ENCODE measurements around the gene DDX31. TPM values are rescaled to one million over a fixed set of nuclear protein-coding genes. Genes with fewer than 3 reads are reported as not detected.
A peak's percentile ranks its signal among the peaks of the same experiment; 100 is the strongest.
"Not testable (repeated sequence)": the region's sequence is repeated elsewhere in the genome, so short reads cannot be mapped to it uniquely, and the experiment has no call there.

DDX31 gene
- total RNA-seq (9.9 TPM), polyA plus RNA-seq (11.8 TPM)
- long read RNA-seq, donor 1: 0 reads
- long read RNA-seq, donor 2: 0 reads
- long read RNA-seq, donor 3, full-length matches to known transcripts: 2 of 2 reads
- long read RNA-seq, donor 3, partial matches to known transcripts: 0 of 2 reads
- long read RNA-seq, donor 3, other reads (novel, unspliced or antisense): 0 of 2 reads
- long read RNA-seq, donor 4: 0 reads
- long read RNA-seq, donor 5, full-length matches to known transcripts: 4 of 4 reads
- long read RNA-seq, donor 5, partial matches to known transcripts: 0 of 4 reads
- long read RNA-seq, donor 5, other reads (novel, unspliced or antisense): 0 of 4 reads
- long read RNA-seq, donor 6, full-length matches to known transcripts: 1 of 1 reads
- long read RNA-seq, donor 6, partial matches to known transcripts: 0 of 1 reads
- long read RNA-seq, donor 6, other reads (novel, unspliced or antisense): 0 of 1 reads
- long read RNA-seq, donor 7, full-length matches to known transcripts: 5 of 5 reads
- long read RNA-seq, donor 7, partial matches to known transcripts: 0 of 5 reads
- long read RNA-seq, donor 7, other reads (novel, unspliced or antisense): 0 of 5 reads
- long read RNA-seq, donor 8: 0 reads
- long read RNA-seq, donor 9, full-length matches to known transcripts: 2 of 2 reads
- long read RNA-seq, donor 9, partial matches to known transcripts: 0 of 2 reads
- long read RNA-seq, donor 9, other reads (novel, unspliced or antisense): 0 of 2 reads
- long read RNA-seq, donor 10: 0 reads

- Histone ChIP-seq H3K4me3 (ENCODE audit: low read length in 2 of 2) (peak within 1 kb of the TSS; percentile 60 to 87), H3K27me3 (ENCODE audit: control insufficient read depth in 2 of 2, insufficient read depth in 1 of 2, low read length in 1 of 2) (no peaks in the 10 kb centered on the region), H3K36me3 (ENCODE audit: control insufficient read depth in 2 of 2, insufficient read depth in 2 of 2, low read length in 1 of 2) (peaks cover 0 to 2% of the 10 kb centered on the region in 2 donors), H3K27ac (ENCODE audit: low read depth in 1 of 2, low read length in 1 of 2) (peak within 1 kb of the TSS; percentile 84 to 93), H3K4me1 (ENCODE audit: control insufficient read depth in 2 of 2, insufficient read depth in 2 of 2, low read length in 2 of 2) (peaks cover 15 to 18% of the 10 kb centered on the region in 2 donors), H3K9me3 (ENCODE audit: control insufficient read depth in 2 of 2, insufficient read depth in 1 of 2, low read length in 1 of 2) (peaks cover 0 to 3% of the 10 kb centered on the region in 2 donors)
- DNase-seq (ENCODE audit: low read depth in 6 of 9, low spot score in 9 of 9): peak; percentile 54 to 93 (median 85)
- under 1% methylated on average over 77 of the region's 77 CpGs for WGBS
Observed at GRCh38 chr9:132669698-132670456, at the start of gene DDX31. Gene DDX31, minus strand, starts transcription at chr9:132669983. Its CDS starts 49 bp downstream, at chr9:132669934.

- not testable (repeated sequence) for H3K4me1 ChIP-seq (ENCODE audit: control insufficient read depth in 2 of 2, insufficient read depth in 2 of 2, low read length in 2 of 2); H3K27ac ChIP-seq (ENCODE audit: low read depth in 1 of 2, low read length in 1 of 2); H3K9me3 ChIP-seq (ENCODE audit: control insufficient read depth in 2 of 2, insufficient read depth in 1 of 2, low read length in 1 of 2); H3K4me3 ChIP-seq (ENCODE audit: low read length in 2 of 2); H3K36me3 ChIP-seq (ENCODE audit: control insufficient read depth in 2 of 2, insufficient read depth in 2 of 2, low read length in 1 of 2)
- peaks cover 0 to 20% of the 10 kb centered on the region in 2 donors for H3K27me3 ChIP-seq (ENCODE audit: control insufficient read depth in 2 of 2, insufficient read depth in 1 of 2, low read length in 1 of 2)
- DNase-seq (ENCODE audit: low read depth in 6 of 9, low spot score in 9 of 9): peak in 1 of 9 donors; percentile 7
- WGBS: 50% methylated on average over 8 of the region's 8 CpGs
Observed at GRCh38 chr9:132718381-132718928, 48.7 kb upstream of the DDX31 start.

- Histone ChIP-seq H3K36me3 (ENCODE audit: control insufficient read depth in 2 of 2, insufficient read depth in 2 of 2, low read length in 1 of 2) (no peaks in the 10 kb centered on the region), H3K27me3 (ENCODE audit: control insufficient read depth in 2 of 2, insufficient read depth in 1 of 2, low read length in 1 of 2) (peaks cover 0 to 20% of the 10 kb centered on the region in 2 donors), H3K9me3 (ENCODE audit: control insufficient read depth in 2 of 2, insufficient read depth in 1 of 2, low read length in 1 of 2) (no peaks in the 10 kb centered on the region), H3K4me3 (ENCODE audit: low read length in 2 of 2) (no peak overlapping the region), H3K27ac (ENCODE audit: low read depth in 1 of 2, low read length in 1 of 2) (no peak overlapping the region), H3K4me1 (ENCODE audit: control insufficient read depth in 2 of 2, insufficient read depth in 2 of 2, low read length in 2 of 2) (peaks cover 0 to 6% of the 10 kb centered on the region in 2 donors)
- DNase-seq (ENCODE audit: low read depth in 6 of 9, low spot score in 9 of 9): no peak
- WGBS: 72% methylated on average over 13 of the region's 13 CpGs
Observed at GRCh38 chr9:132717326-132717945, 47.7 kb upstream of the DDX31 start.

- peaks cover 0 to 6% of the 10 kb centered on the region in 2 donors for H3K4me1 ChIP-seq (ENCODE audit: control insufficient read depth in 2 of 2, insufficient read depth in 2 of 2, low read length in 2 of 2)
- peaks cover 0 to 20% of the 10 kb centered on the region in 2 donors for H3K27me3 ChIP-seq (ENCODE audit: control insufficient read depth in 2 of 2, insufficient read depth in 1 of 2, low read length in 1 of 2)
- H3K9me3 ChIP-seq (ENCODE audit: control insufficient read depth in 2 of 2, insufficient read depth in 1 of 2, low read length in 1 of 2): no peaks in the 10 kb centered on the region
- DNase-seq (ENCODE audit: low read depth in 6 of 9, low spot score in 9 of 9): no peak
- no peaks in the 10 kb centered on the region for H3K36me3 ChIP-seq (ENCODE audit: control insufficient read depth in 2 of 2, insufficient read depth in 2 of 2, low read length in 1 of 2)
- WGBS: 99% methylated on average over 4 of the region's 4 CpGs
- no peak overlapping the region for H3K27ac ChIP-seq (ENCODE audit: low read depth in 1 of 2, low read length in 1 of 2)
- H3K4me3 ChIP-seq (ENCODE audit: low read length in 2 of 2): no peak overlapping the region
Observed at GRCh38 chr9:132716007-132716406, 46.2 kb upstream of the DDX31 start.

- Histone ChIP-seq H3K4me3 (ENCODE audit: low read length in 2 of 2) (no peak overlapping the region), H3K27ac (ENCODE audit: low read depth in 1 of 2, low read length in 1 of 2) (no peak overlapping the region), H3K9me3 (ENCODE audit: control insufficient read depth in 2 of 2, insufficient read depth in 1 of 2, low read length in 1 of 2) (no peaks in the 10 kb centered on the region), H3K36me3 (ENCODE audit: control insufficient read depth in 2 of 2, insufficient read depth in 2 of 2, low read length in 1 of 2) (no peaks in the 10 kb centered on the region), H3K4me1 (ENCODE audit: control insufficient read depth in 2 of 2, insufficient read depth in 2 of 2, low read length in 2 of 2) (peaks cover 0 to 3% of the 10 kb centered on the region in 2 donors), H3K27me3 (ENCODE audit: control insufficient read depth in 2 of 2, insufficient read depth in 1 of 2, low read length in 1 of 2) (peaks cover 0 to 28% of the 10 kb centered on the region in 2 donors)
- WGBS: 91% methylated on average over 5 of the region's 5 CpGs
- DNase-seq (ENCODE audit: low read depth in 6 of 9, low spot score in 9 of 9): no peak
Observed at GRCh38 chr9:132712753-132713152, 43.0 kb upstream of the DDX31 start.

GRCh38 chr9:132711846-132712245 is 42.1 kb upstream of the DDX31 start:
- Histone ChIP-seq H3K27me3 (ENCODE audit: control insufficient read depth in 2 of 2, insufficient read depth in 1 of 2, low read length in 1 of 2) (peaks cover 0 to 19% of the 10 kb centered on the region in 2 donors), H3K4me3 (ENCODE audit: low read length in 2 of 2) (no peak overlapping the region), H3K27ac (ENCODE audit: low read depth in 1 of 2, low read length in 1 of 2) (no peak overlapping the region), H3K9me3 (ENCODE audit: control insufficient read depth in 2 of 2, insufficient read depth in 1 of 2, low read length in 1 of 2) (no peaks in the 10 kb centered on the region), H3K4me1 (ENCODE audit: control insufficient read depth in 2 of 2, insufficient read depth in 2 of 2, low read length in 2 of 2) (no peaks in the 10 kb centered on the region), H3K36me3 (ENCODE audit: control insufficient read depth in 2 of 2, insufficient read depth in 2 of 2, low read length in 1 of 2) (no peaks in the 10 kb centered on the region)
- WGBS: 93% methylated on average over 3 of the region's 3 CpGs
- no peak for DNase-seq (ENCODE audit: low read depth in 6 of 9, low spot score in 9 of 9)

- H3K4me1 ChIP-seq (ENCODE audit: control insufficient read depth in 2 of 2, insufficient read depth in 2 of 2, low read length in 2 of 2); H3K9me3 ChIP-seq (ENCODE audit: control insufficient read depth in 2 of 2, insufficient read depth in 1 of 2, low read length in 1 of 2); H3K4me3 ChIP-seq (ENCODE audit: low read length in 2 of 2); H3K36me3 ChIP-seq (ENCODE audit: control insufficient read depth in 2 of 2, insufficient read depth in 2 of 2, low read length in 1 of 2); DNase-seq (ENCODE audit: low read depth in 6 of 9, low spot score in 9 of 9); H3K27ac ChIP-seq (ENCODE audit: low read depth in 1 of 2, low read length in 1 of 2): not testable (repeated sequence)
- WGBS: 97% methylated on average over 5 of the region's 5 CpGs
- H3K27me3 ChIP-seq (ENCODE audit: control insufficient read depth in 2 of 2, insufficient read depth in 1 of 2, low read length in 1 of 2): peaks cover 0 to 14% of the 10 kb centered on the region in 2 donors
Observed at GRCh38 chr9:132711152-132711551, 41.4 kb upstream of the DDX31 start.

GRCh38 chr9:132710333-132710732 is 40.5 kb upstream of the DDX31 start:
- H3K9me3 ChIP-seq (ENCODE audit: control insufficient read depth in 2 of 2, insufficient read depth in 1 of 2, low read length in 1 of 2): no peaks in the 10 kb centered on the region
- 90% methylated on average over 6 of the region's 6 CpGs for WGBS
- DNase-seq (ENCODE audit: low read depth in 6 of 9, low spot score in 9 of 9): no peak

More at GRCh38 chr9:132710333-132710732, 40.5 kb upstream of the DDX31 start:
- Histone ChIP-seq H3K4me1 (ENCODE audit: control insufficient read depth in 2 of 2, insufficient read depth in 2 of 2, low read length in 2 of 2) (no peaks in the 10 kb centered on the region), H3K36me3 (ENCODE audit: control insufficient read depth in 2 of 2, insufficient read depth in 2 of 2, low read length in 1 of 2) (no peaks in the 10 kb centered on the region), H3K27ac (ENCODE audit: low read depth in 1 of 2, low read length in 1 of 2) (no peak overlapping the region), H3K27me3 (ENCODE audit: control insufficient read depth in 2 of 2, insufficient read depth in 1 of 2, low read length in 1 of 2) (peaks cover 0 to 12% of the 10 kb centered on the region in 2 donors), H3K4me3 (ENCODE audit: low read length in 2 of 2) (no peak overlapping the region)
